ENCODE data around the gene STK26.
"Not testable (repeated sequence)": the region's sequence is repeated elsewhere in the genome, so short reads cannot be mapped to it uniquely, and the experiment has no call there.

Gene STK26

GRCh38 chrX:132094164-132094563 lies 71.1 kb downstream of the STK26 start:
- Histone ChIP-seq H3F3A (ENCODE audit: control insufficient read depth, insufficient read depth) (no peaks in the 10 kb centered on the region), H3K79me2 (ENCODE audit: control insufficient read depth, low read length) (no peaks in the 10 kb centered on the region), H3K4me3 (ENCODE audit: low read length) (no peak overlapping the region), H3K9me2 (replicated peaks; ENCODE audit: control insufficient read depth, low read length) (no peaks in the 10 kb centered on the region), H3K27me3 (ENCODE audit: control insufficient read depth, low read length) (no peaks in the 10 kb centered on the region), H3K4me1 (ENCODE audit: control insufficient read depth, low read length) (no peaks in the 10 kb centered on the region), H4K20me1 (ENCODE audit: control insufficient read depth, insufficient read depth, low read depth, low read length) (no peaks in the 10 kb centered on the region), H3K36me3 (ENCODE audit: control insufficient read depth, low read length) (no peaks in the 10 kb centered on the region), H3K27ac (ENCODE audit: low read depth, low read length) (no peak overlapping the region), H3K9me3 (ENCODE audit: control insufficient read depth, insufficient read depth, low read length) (no peaks in the 10 kb centered on the region), H3K4me2 (ENCODE audit: low read length) (no peak overlapping the region)
- TF ChIP-seq EZH2phosphoT487 (IDR thresholded peaks at IDR 0.05; ENCODE audit: borderline replicate concordance, low read length): no peak
- TF ChIP-seq CTCF (IDR thresholded peaks at IDR 0.05; ENCODE audit: low read depth, low read length, poor library complexity, severe bottlenecking): no peak

- H4K20me1 ChIP-seq (ENCODE audit: control insufficient read depth, insufficient read depth, low read depth, low read length); H3K36me3 ChIP-seq (ENCODE audit: control insufficient read depth, low read length); H3K4me2 ChIP-seq (ENCODE audit: low read length); H3K27me3 ChIP-seq (ENCODE audit: control insufficient read depth, low read length); H3K27ac ChIP-seq (ENCODE audit: low read depth, low read length); H3K79me2 ChIP-seq (ENCODE audit: control insufficient read depth, low read length); H3K4me1 ChIP-seq (ENCODE audit: control insufficient read depth, low read length); H3K9me2 ChIP-seq (replicated peaks; ENCODE audit: control insufficient read depth, low read length); H3F3A ChIP-seq (ENCODE audit: control insufficient read depth, insufficient read depth); H3K9me3 ChIP-seq (ENCODE audit: control insufficient read depth, insufficient read depth, low read length); H3K4me3 ChIP-seq (ENCODE audit: low read length): not testable (repeated sequence)
Measured at GRCh38 chrX:132098704-132099103, 75.6 kb downstream of the STK26 start.

- H3K27me3 ChIP-seq (ENCODE audit: control insufficient read depth, low read length): no peaks in the 10 kb centered on the region
- no peaks in the 10 kb centered on the region for H3F3A ChIP-seq (ENCODE audit: control insufficient read depth, insufficient read depth)
- no peaks in the 10 kb centered on the region for H3K9me2 ChIP-seq (replicated peaks; ENCODE audit: control insufficient read depth, low read length)
- H3K4me3 ChIP-seq (ENCODE audit: low read length): no peak overlapping the region
- no peak overlapping the region for H3K27ac ChIP-seq (ENCODE audit: low read depth, low read length)
- no peaks in the 10 kb centered on the region for H4K20me1 ChIP-seq (ENCODE audit: control insufficient read depth, insufficient read depth, low read depth, low read length)
- H3K79me2 ChIP-seq (ENCODE audit: control insufficient read depth, low read length): no peaks in the 10 kb centered on the region
- TF ChIP-seq EZH2phosphoT487 (IDR thresholded peaks at IDR 0.05; ENCODE audit: borderline replicate concordance, low read length) (no peak), CTCF (IDR thresholded peaks at IDR 0.05; ENCODE audit: low read depth, low read length, poor library complexity, severe bottlenecking) (no peak)
- no peak overlapping the region for H3K4me2 ChIP-seq (ENCODE audit: low read length)
- H3K9me3 ChIP-seq (ENCODE audit: control insufficient read depth, insufficient read depth, low read length): no peaks in the 10 kb centered on the region
- H3K4me1 ChIP-seq (ENCODE audit: control insufficient read depth, low read length): no peaks in the 10 kb centered on the region
- no peaks in the 10 kb centered on the region for H3K36me3 ChIP-seq (ENCODE audit: control insufficient read depth, low read length)
Measured at GRCh38 chrX:132101206-132101605, 78.1 kb downstream of the STK26 start.

GRCh38 chrX:132101799-132102198 lies 78.7 kb downstream of the STK26 start:
- H3K4me1 ChIP-seq (ENCODE audit: control insufficient read depth, low read length): no peaks in the 10 kb centered on the region
- H3K4me3 ChIP-seq (ENCODE audit: low read length): no peak overlapping the region
- no peaks in the 10 kb centered on the region for H3K36me3 ChIP-seq (ENCODE audit: control insufficient read depth, low read length)
- no peaks in the 10 kb centered on the region for H3K9me3 ChIP-seq (ENCODE audit: control insufficient read depth, insufficient read depth, low read length)
- H3K4me2 ChIP-seq (ENCODE audit: low read length): no peak overlapping the region
- no peak overlapping the region for H3K27ac ChIP-seq (ENCODE audit: low read depth, low read length)
- H3K9me2 ChIP-seq (replicated peaks; ENCODE audit: control insufficient read depth, low read length): no peaks in the 10 kb centered on the region
- no peaks in the 10 kb centered on the region for H4K20me1 ChIP-seq (ENCODE audit: control insufficient read depth, insufficient read depth, low read depth, low read length)
- H3K79me2 ChIP-seq (ENCODE audit: control insufficient read depth, low read length): no peaks in the 10 kb centered on the region
- TF ChIP-seq CTCF (IDR thresholded peaks at IDR 0.05; ENCODE audit: low read depth, low read length, poor library complexity, severe bottlenecking) (no peak), EZH2phosphoT487 (IDR thresholded peaks at IDR 0.05; ENCODE audit: borderline replicate concordance, low read length) (no peak)
- no peaks in the 10 kb centered on the region for H3F3A ChIP-seq (ENCODE audit: control insufficient read depth, insufficient read depth)
- H3K27me3 ChIP-seq (ENCODE audit: control insufficient read depth, low read length): no peaks in the 10 kb centered on the region
